ENCODE measurements around the gene TMTC1.

TMTC1 gene

GRCh38 chr12:29725587-29726320, 58.0 kb downstream of the TMTC1 start:
- Histone ChIP-seq H3K4me2 (ENCODE audit: low read length) (peak overlapping the region; percentile 56), H3K27me3 (ENCODE audit: control insufficient read depth, insufficient read depth, low read length) (no peaks in the 10 kb centered on the region), H3K9me3 (replicated peaks; ENCODE audit: low read length) (no peaks in the 10 kb centered on the region), H3K4me3 (ENCODE audit: low read length) (peak overlapping the region; percentile 37), H3K9ac (ENCODE audit: low read depth, low read length) (peak overlapping the region; percentile 79), H3K4me1 (ENCODE audit: control insufficient read depth, insufficient read depth, low read length) (peaks cover 31% of the 10 kb centered on the region), H3K36me3 (ENCODE audit: insufficient read depth, low read length) (peaks cover 18% of the 10 kb centered on the region)

- peaks cover 12% of the 10 kb centered on the region for H3K36me3 ChIP-seq (ENCODE audit: insufficient read depth, low read length)
- no peaks in the 10 kb centered on the region for H3K9me3 ChIP-seq (replicated peaks; ENCODE audit: low read length)
- no peaks in the 10 kb centered on the region for H3K27me3 ChIP-seq (ENCODE audit: control insufficient read depth, insufficient read depth, low read length)
- peaks cover 21% of the 10 kb centered on the region for H3K4me1 ChIP-seq (ENCODE audit: control insufficient read depth, insufficient read depth, low read length)
- H3K4me2 ChIP-seq (ENCODE audit: low read length): no peak overlapping the region
- H3K4me3 ChIP-seq (ENCODE audit: low read length): no peak overlapping the region
- no peak overlapping the region for H3K9ac ChIP-seq (ENCODE audit: low read depth, low read length)
These were observed 61.6 kb downstream of the TMTC1 start for GRCh38 chr12:29722164-29722563.

- no peak overlapping the region for H3K4me2 ChIP-seq (ENCODE audit: low read length)
- H3K36me3 ChIP-seq (ENCODE audit: insufficient read depth, low read length): peaks cover 14% of the 10 kb centered on the region
- H3K4me3 ChIP-seq (ENCODE audit: low read length): no peak overlapping the region
- no peak overlapping the region for H3K9ac ChIP-seq (ENCODE audit: low read depth, low read length)
- H3K27me3 ChIP-seq (ENCODE audit: control insufficient read depth, insufficient read depth, low read length): no peaks in the 10 kb centered on the region
- peaks cover 9% of the 10 kb centered on the region for H3K4me1 ChIP-seq (ENCODE audit: control insufficient read depth, insufficient read depth, low read length)
- H3K9me3 ChIP-seq (replicated peaks; ENCODE audit: low read length): no peaks in the 10 kb centered on the region
These were observed 64.4 kb downstream of the TMTC1 start for GRCh38 chr12:29719381-29719780.

- no peak overlapping the region for H3K9ac ChIP-seq (ENCODE audit: low read depth, low read length)
- H3K27me3 ChIP-seq (ENCODE audit: control insufficient read depth, insufficient read depth, low read length): no peaks in the 10 kb centered on the region
- H3K4me1 ChIP-seq (ENCODE audit: control insufficient read depth, insufficient read depth, low read length): peaks cover 27% of the 10 kb centered on the region
- no peak overlapping the region for H3K4me2 ChIP-seq (ENCODE audit: low read length)
- H3K36me3 ChIP-seq (ENCODE audit: insufficient read depth, low read length): peaks cover 14% of the 10 kb centered on the region
- H3K4me3 ChIP-seq (ENCODE audit: low read length): no peak overlapping the region
- no peaks in the 10 kb centered on the region for H3K9me3 ChIP-seq (replicated peaks; ENCODE audit: low read length)
These were observed 66.1 kb downstream of the TMTC1 start for GRCh38 chr12:29717540-29718100.

- peaks cover 37% of the 10 kb centered on the region for H3K4me1 ChIP-seq (ENCODE audit: control insufficient read depth, insufficient read depth, low read length)
- H3K9ac ChIP-seq (ENCODE audit: low read depth, low read length): no peak overlapping the region
- H3K27me3 ChIP-seq (ENCODE audit: control insufficient read depth, insufficient read depth, low read length): no peaks in the 10 kb centered on the region
- H3K36me3 ChIP-seq (ENCODE audit: insufficient read depth, low read length): peaks cover 8% of the 10 kb centered on the region
- no peaks in the 10 kb centered on the region for H3K9me3 ChIP-seq (replicated peaks; ENCODE audit: low read length)
- no peak overlapping the region for H3K4me2 ChIP-seq (ENCODE audit: low read length)
- H3K4me3 ChIP-seq (ENCODE audit: low read length): no peak overlapping the region
These were observed 68.8 kb downstream of the TMTC1 start for GRCh38 chr12:29714966-29715365.

GRCh38 chr12:29713729-29714128, 70.0 kb downstream of the TMTC1 start:
- H3K27me3 ChIP-seq (ENCODE audit: control insufficient read depth, insufficient read depth, low read length): no peaks in the 10 kb centered on the region
- H3K4me2 ChIP-seq (ENCODE audit: low read length): no peak overlapping the region
- no peak overlapping the region for H3K9ac ChIP-seq (ENCODE audit: low read depth, low read length)
- no peaks in the 10 kb centered on the region for H3K9me3 ChIP-seq (replicated peaks; ENCODE audit: low read length)
- H3K4me3 ChIP-seq (ENCODE audit: low read length): no peak overlapping the region
- H3K36me3 ChIP-seq (ENCODE audit: insufficient read depth, low read length): peaks cover 4% of the 10 kb centered on the region
- peaks cover 48% of the 10 kb centered on the region for H3K4me1 ChIP-seq (ENCODE audit: control insufficient read depth, insufficient read depth, low read length)

- Histone ChIP-seq H3K4me2 (ENCODE audit: low read length) (no peak overlapping the region), H3K27me3 (ENCODE audit: control insufficient read depth, insufficient read depth, low read length) (no peaks in the 10 kb centered on the region)
These were observed 72.4 kb downstream of the TMTC1 start for GRCh38 chr12:29711381-29711780.

GRCh38 chr12:29710104-29710503, 73.6 kb downstream of the TMTC1 start:
- H3K36me3 ChIP-seq (ENCODE audit: insufficient read depth, low read length): peaks cover 16% of the 10 kb centered on the region
- H3K4me3 ChIP-seq (ENCODE audit: low read length): no peak overlapping the region
- H3K27me3 ChIP-seq (ENCODE audit: control insufficient read depth, insufficient read depth, low read length): no peaks in the 10 kb centered on the region
- H3K9ac ChIP-seq (ENCODE audit: low read depth, low read length): peak overlapping the region; percentile 9
- peak overlapping the region; percentile 26 for H3K4me2 ChIP-seq (ENCODE audit: low read length)
- no peaks in the 10 kb centered on the region for H3K9me3 ChIP-seq (replicated peaks; ENCODE audit: low read length)
- peaks cover 46% of the 10 kb centered on the region for H3K4me1 ChIP-seq (ENCODE audit: control insufficient read depth, insufficient read depth, low read length)

More at GRCh38 chr12:29711381-29711780, 72.4 kb downstream of the TMTC1 start:
- H3K9me3 ChIP-seq (replicated peaks; ENCODE audit: low read length): no peaks in the 10 kb centered on the region
- H3K4me1 ChIP-seq (ENCODE audit: control insufficient read depth, insufficient read depth, low read length): peaks cover 48% of the 10 kb centered on the region
- peaks cover 9% of the 10 kb centered on the region for H3K36me3 ChIP-seq (ENCODE audit: insufficient read depth, low read length)
- no peak overlapping the region for H3K4me3 ChIP-seq (ENCODE audit: low read length)
- no peak overlapping the region for H3K9ac ChIP-seq (ENCODE audit: low read depth, low read length)

GRCh38 chr12:29709496-29710040, 74.2 kb downstream of the TMTC1 start:
- peak overlapping the region; percentile 9 for H3K9ac ChIP-seq (ENCODE audit: low read depth, low read length)
- H3K4me1 ChIP-seq (ENCODE audit: control insufficient read depth, insufficient read depth, low read length): peaks cover 40% of the 10 kb centered on the region
- H3K4me2 ChIP-seq (ENCODE audit: low read length): peak overlapping the region; percentile 26
- H3K4me3 ChIP-seq (ENCODE audit: low read length): no peak overlapping the region
- no peaks in the 10 kb centered on the region for H3K9me3 ChIP-seq (replicated peaks; ENCODE audit: low read length)
- no peaks in the 10 kb centered on the region for H3K27me3 ChIP-seq (ENCODE audit: control insufficient read depth, insufficient read depth, low read length)
- peaks cover 20% of the 10 kb centered on the region for H3K36me3 ChIP-seq (ENCODE audit: insufficient read depth, low read length)

- Histone ChIP-seq H3K9ac (ENCODE audit: low read depth, low read length) (no peak overlapping the region), H3K9me3 (replicated peaks; ENCODE audit: low read length) (no peaks in the 10 kb centered on the region)
These were observed 74.7 kb downstream of the TMTC1 start for GRCh38 chr12:29709054-29709453.

GRCh38 chr12:29707846-29708245, 75.9 kb downstream of the TMTC1 start:
- Histone ChIP-seq H3K4me3 (ENCODE audit: low read length) (no peak overlapping the region), H3K27me3 (ENCODE audit: control insufficient read depth, insufficient read depth, low read length) (no peaks in the 10 kb centered on the region), H3K9me3 (replicated peaks; ENCODE audit: low read length) (no peaks in the 10 kb centered on the region), H3K9ac (ENCODE audit: low read depth, low read length) (no peak overlapping the region), H3K4me2 (ENCODE audit: low read length) (no peak overlapping the region), H3K4me1 (ENCODE audit: control insufficient read depth, insufficient read depth, low read length) (peaks cover 23% of the 10 kb centered on the region), H3K36me3 (ENCODE audit: insufficient read depth, low read length) (peaks cover 25% of the 10 kb centered on the region)

More at GRCh38 chr12:29709054-29709453, 74.7 kb downstream of the TMTC1 start:
- Histone ChIP-seq H3K4me3 (ENCODE audit: low read length) (no peak overlapping the region), H3K4me1 (ENCODE audit: control insufficient read depth, insufficient read depth, low read length) (peaks cover 35% of the 10 kb centered on the region), H3K27me3 (ENCODE audit: control insufficient read depth, insufficient read depth, low read length) (no peaks in the 10 kb centered on the region), H3K36me3 (ENCODE audit: insufficient read depth, low read length) (peaks cover 25% of the 10 kb centered on the region), H3K4me2 (ENCODE audit: low read length) (no peak overlapping the region)
